DND-41 (cell line): Measurements from ENCODE around the gene RICTOR.

Source experiments
- ATAC-seq: fragments of 200-7000 bp; cut with Tn5 transposase; 3 replicates; pipeline ENCODE4 v1.9.1; 2021; ENCODE audit warnings: low read depth; ENCODE audit not compliant: insufficient read depth
- DNase-seq: peaks from one replicate; pipeline ENCODE4 v3.0.0-alpha.2; 2020
- H2AFZ ChIP-seq: 2 replicates; pipeline ENCODE4 v1.6.0; 2012; ENCODE audit warnings: low read depth, low read length
- H3K27ac ChIP-seq: 2 replicates; pipeline ENCODE4 v1.5.1; 2012; ENCODE audit warnings: low read length, inconsistent platforms
- H3K27me3 ChIP-seq: fragments of 200-600 bp; sonication (generic); 2 replicates; pipeline ENCODE4 v1.6.0; 2012; ENCODE audit warnings: low read length, mild to moderate bottlenecking, inconsistent platforms; ENCODE audit not compliant: insufficient read depth, poor library complexity
- H3K36me3 ChIP-seq: 2 replicates; pipeline ENCODE4 v1.5.1; 2012; ENCODE audit warnings: low read length, inconsistent platforms; ENCODE audit not compliant: insufficient read depth
- H3K4me1 ChIP-seq: 2 replicates; pipeline ENCODE4 v1.5.1; 2012; ENCODE audit warnings: mild to moderate bottlenecking, low read length; ENCODE audit not compliant: insufficient read depth
- H3K4me2 ChIP-seq: 2 replicates; pipeline ENCODE4 v1.6.0; 2012; ENCODE audit warnings: mild to moderate bottlenecking, moderate library complexity, low read length, inconsistent platforms; ENCODE audit not compliant: insufficient read depth
- H3K4me3 ChIP-seq, 2 experiments: fragments of 200-600 bp in 1 of 2; shearing (Covaris generic) in 1 of 2; 2 replicates each; pipeline ENCODE4 v1.5.1; 2012 to 2016; ENCODE audit warnings: inconsistent platforms in 2 of 2, low read length in 2 of 2, mild to moderate bottlenecking in 2 of 2, low read depth in 1 of 2, moderate library complexity in 1 of 2
- H3K79me2 ChIP-seq: 2 replicates; pipeline ENCODE4 v1.6.0; 2012; ENCODE audit warnings: low read length, inconsistent platforms; ENCODE audit not compliant: insufficient read depth
- H3K9ac ChIP-seq: 2 replicates; pipeline ENCODE4 v1.6.0; 2012; ENCODE audit warnings: low read depth, mild to moderate bottlenecking, inconsistent platforms, low read length, moderate library complexity
- H3K9me3 ChIP-seq: 2 replicates; pipeline ENCODE4 v1.5.1; 2012; ENCODE audit warnings: low read length, moderate library complexity, mild to moderate bottlenecking, inconsistent platforms; ENCODE audit not compliant: insufficient read depth, severe bottlenecking
- H4K20me1 ChIP-seq: 2 replicates; pipeline ENCODE4 v1.6.0; 2012; ENCODE audit warnings: low read length; ENCODE audit not compliant: insufficient read depth
- CTCF ChIP-seq: IDR thresholded peaks from 2 replicates; pipeline ENCODE4 v1.5.1; 2012; ENCODE audit warnings: borderline replicate concordance, low read length, moderate library complexity, mild to moderate bottlenecking; ENCODE audit not compliant: poor library complexity, severe bottlenecking; ENCODE audit errors: extremely low read depth
- EZH2 ChIP-seq: IDR thresholded peaks from 3 replicates; pipeline ENCODE4 v1.6.1; 2012; ENCODE audit warnings: borderline replicate concordance, low read depth, mild to moderate bottlenecking, moderate library complexity, low read length, inconsistent platforms; ENCODE audit not compliant: severe bottlenecking

Gene RICTOR

GRCh38 chr5:38936269-38936668, 137.9 kb downstream of the RICTOR start:
- Histone ChIP-seq H3K36me3 (peaks cover 17% of the 10 kb centered on the region; the same call in 1 of the 2 replicates), H3K27ac (no peak overlapping the region), H3K4me1 (no peaks in the 10 kb centered on the region), H3K79me2 (no peaks in the 10 kb centered on the region), H2AFZ (no peak overlapping the region), H3K27me3 (no peaks in the 10 kb centered on the region), H3K9ac (no peak overlapping the region), H3K9me3 (no peaks in the 10 kb centered on the region), H3K4me3 (no peak overlapping the region), H4K20me1 (no peaks in the 10 kb centered on the region), H3K4me2 (no peak overlapping the region)
- ATAC-seq (peak; percentile 29; the same call in 1 of the 3 replicates), DNase-seq (no peak)
- TF ChIP-seq EZH2 (no peak), CTCF (no peak)

- Histone ChIP-seq H3K9ac (no peak overlapping the region), H2AFZ (no peak overlapping the region), H3K27me3 (no peaks in the 10 kb centered on the region), H3K27ac (no peak overlapping the region), H3K4me3 (no peak overlapping the region), H3K9me3 (no peaks in the 10 kb centered on the region), H3K4me2 (no peak overlapping the region), H4K20me1 (no peaks in the 10 kb centered on the region), H3K36me3 (peaks cover 13% of the 10 kb centered on the region; the same call in 1 of the 2 replicates), H3K4me1 (no peaks in the 10 kb centered on the region), H3K79me2 (no peaks in the 10 kb centered on the region)
- TF ChIP-seq EZH2: no peak
- no peak for TF ChIP-seq CTCF
- no peak for ATAC-seq
- no peak for DNase-seq
These were observed 138.8 kb downstream of the RICTOR start for GRCh38 chr5:38935437-38935836.

GRCh38 chr5:38932854-38933408, 141.3 kb downstream of the RICTOR start:
- ATAC-seq (0 out of 3 replicates have a peak, but pooled peaks have one; percentile 13), DNase-seq (no peak)
- Histone ChIP-seq H3K36me3 (0 out of 2 replicates have a peak, but pooled peaks cover 3% of the 10 kb centered on the region), H3K4me3 (no peak overlapping the region), H3K27me3 (no peaks in the 10 kb centered on the region), H3K4me1 (no peaks in the 10 kb centered on the region), H3K79me2 (no peaks in the 10 kb centered on the region), H3K9ac (no peak overlapping the region), H4K20me1 (no peaks in the 10 kb centered on the region), H3K4me2 (no peak overlapping the region), H3K27ac (no peak overlapping the region), H2AFZ (no peak overlapping the region), H3K9me3 (no peaks in the 10 kb centered on the region)
- no peak for TF ChIP-seq EZH2
- TF ChIP-seq CTCF: no peak

GRCh38 chr5:38931731-38932130, 142.5 kb downstream of the RICTOR start:
- Histone ChIP-seq H3K4me1 (no peaks in the 10 kb centered on the region), H4K20me1 (no peaks in the 10 kb centered on the region), H3K27me3 (no peaks in the 10 kb centered on the region), H2AFZ (no peak overlapping the region), H3K27ac (no peak overlapping the region), H3K9ac (no peak overlapping the region), H3K79me2 (no peaks in the 10 kb centered on the region), H3K36me3 (0 out of 2 replicates have a peak, but pooled peaks cover 3% of the 10 kb centered on the region), H3K4me2 (no peak overlapping the region), H3K9me3 (no peaks in the 10 kb centered on the region), H3K4me3 (no peak overlapping the region)
- no peak for TF ChIP-seq EZH2
- no peak for TF ChIP-seq CTCF
- ATAC-seq (no peak), DNase-seq (no peak)
